IMR-90 (cell line): ENCODE data around the gene SCRN2. TPM values are rescaled to one million over a fixed set of nuclear protein-coding genes. Genes with fewer than 3 reads are reported as not detected.

Experiments
- ATAC-seq: fragments of 200-7000 bp; cut with Tn5 transposase; 2 replicates; pipeline ENCODE4 v1.9.1; 2020; ENCODE audit warnings: low read depth, mild to moderate bottlenecking, moderate library complexity
- BruUV-seq: library from RNA; stranded (reverse); fragments of 400-500 nt; replicated peaks from 2 replicates; lab custom pipeline; 2021; lab: Mats Ljungman, UMichigan
- CTCF ChIA-PET: fragments of 300-600 bp; formaldehyde crosslinking; extraction: SDS; loops from one replicate; lab custom pipeline; 2021; ENCODE audit warnings: antibody characterized with exemption; lab: Yijun Ruan, JAX
- POLR2A ChIA-PET: fragments of 300-600 bp; sonication (Branson Sonifier 250); formaldehyde crosslinking; loops from one replicate; lab custom pipeline; 2022; ENCODE audit warnings: antibody characterized with exemption; ENCODE audit not compliant: unreplicated experiment; lab: Charles Lee
- DNase-seq: peaks from one replicate; pipeline ENCODE4 v3.0.0; 2013
- H2AFZ ChIP-seq: replicated peaks from 2 replicates; pipeline ENCODE3; 2013; ENCODE audit warnings: low read length, mild to moderate bottlenecking; ENCODE audit not compliant: poor library complexity
- H2AK5ac ChIP-seq: 2 replicates; pipeline ENCODE4 v1.6.1; 2013; ENCODE audit warnings: low read depth, low read length, inconsistent platforms
- H2AK9ac ChIP-seq: replicated peaks from 2 replicates; pipeline ENCODE3; 2013; ENCODE audit warnings: mild to moderate bottlenecking, low read depth, low read length, moderate library complexity; ENCODE audit not compliant: poor library complexity
- H2BK120ac ChIP-seq: 2 replicates; pipeline ENCODE4 v1.6.1; 2013; ENCODE audit warnings: low read depth, low read length, inconsistent platforms
- H2BK15ac ChIP-seq: 3 replicates; pipeline ENCODE4 v1.6.1; 2013; ENCODE audit warnings: low read depth, low read length, inconsistent platforms
- H2BK20ac ChIP-seq: 2 replicates; pipeline ENCODE4 v1.6.1; 2013; ENCODE audit warnings: low read depth, mild to moderate bottlenecking, inconsistent platforms, low read length, moderate library complexity
- H2BK5ac ChIP-seq: 2 replicates; pipeline ENCODE4 v1.6.1; 2013; ENCODE audit warnings: mild to moderate bottlenecking, low read depth, low read length, inconsistent platforms; ENCODE audit not compliant: poor library complexity, severe bottlenecking
- H3K14ac ChIP-seq: replicated peaks from 2 replicates; pipeline ENCODE4 v1.6.1; 2013; ENCODE audit warnings: low read depth, low read length, inconsistent platforms
- H3K18ac ChIP-seq: 2 replicates; pipeline ENCODE4 v1.6.1; 2013; ENCODE audit warnings: low read depth, low read length, control low read depth
- H3K23ac ChIP-seq: 2 replicates; pipeline ENCODE4 v1.6.1; 2013; ENCODE audit warnings: low read depth, low read length, inconsistent platforms
- H3K27ac ChIP-seq: 2 replicates; pipeline ENCODE4 v1.5.1; 2013; ENCODE audit warnings: mild to moderate bottlenecking, control low read depth, low read length; ENCODE audit not compliant: insufficient read depth
- H3K27me3 ChIP-seq: 2 replicates; pipeline ENCODE4 v1.6.1; 2013; ENCODE audit warnings: low read length; ENCODE audit not compliant: control insufficient read depth, insufficient read depth
- H3K36me3 ChIP-seq: 2 replicates; pipeline ENCODE4 v1.6.1; 2013; ENCODE audit warnings: low read length, mixed read lengths; ENCODE audit not compliant: control insufficient read depth, insufficient read depth
- H3K4ac ChIP-seq: 2 replicates; pipeline ENCODE4 v1.6.1; 2013; ENCODE audit warnings: low read depth, low read length, inconsistent platforms
- H3K4me1 ChIP-seq: 2 replicates; pipeline ENCODE4 v1.6.1; 2013; ENCODE audit warnings: low read length, mixed read lengths; ENCODE audit not compliant: control insufficient read depth, insufficient read depth
- H3K4me2 ChIP-seq: 2 replicates; pipeline ENCODE4 v1.6.1; 2013; ENCODE audit warnings: low read depth, mild to moderate bottlenecking, control low read depth, low read length, moderate library complexity
- H3K4me3 ChIP-seq: 2 replicates; pipeline ENCODE4 v1.5.1; 2013; ENCODE audit warnings: low read depth, mild to moderate bottlenecking, control low read depth, low read length, moderate library complexity; ENCODE audit not compliant: insufficient read depth
- H3K56ac ChIP-seq: 2 replicates; pipeline ENCODE4 v1.6.1; 2013; ENCODE audit warnings: low read length, inconsistent platforms; ENCODE audit not compliant: insufficient read depth; ENCODE audit errors: extremely low read depth
- H3K79me1 ChIP-seq, 2 experiments: 2 replicates each; pipeline ENCODE4 v1.6.1; 2013; ENCODE audit warnings: low read length in 2 of 2, inconsistent platforms in 1 of 2, low read depth in 1 of 2
- H3K9ac ChIP-seq: 2 replicates; pipeline ENCODE4 v1.6.1; 2013; ENCODE audit warnings: low read depth, low read length, control low read depth
- H3K9me1 ChIP-seq: 2 replicates; pipeline ENCODE4 v1.6.1; 2013; ENCODE audit warnings: low read length, inconsistent platforms; ENCODE audit not compliant: insufficient read depth
- H3K9me3 ChIP-seq: 2 replicates; pipeline ENCODE4 v1.6.1; 2013; ENCODE audit warnings: low read length; ENCODE audit not compliant: control insufficient read depth, insufficient read depth
- H4K20me1 ChIP-seq: 2 replicates; pipeline ENCODE4 v1.6.1; 2013; ENCODE audit warnings: low read length, inconsistent platforms; ENCODE audit not compliant: insufficient read depth
- H4K5ac ChIP-seq: 2 replicates; pipeline ENCODE4 v1.6.1; 2013; ENCODE audit warnings: mild to moderate bottlenecking, low read depth, low read length, control low read depth
- H4K8ac ChIP-seq, 2 experiments: 2 replicates each; pipeline ENCODE4 v1.6.1; 2013; ENCODE audit warnings: low read depth in 2 of 2, low read length in 2 of 2, control low read depth in 1 of 2, inconsistent platforms in 1 of 2
- H4K91ac ChIP-seq: 2 replicates; pipeline ENCODE4 v1.6.1; 2013; ENCODE audit warnings: low read depth, low read length, inconsistent platforms; ENCODE audit not compliant: insufficient read depth
- BHLHE40 ChIP-seq: fragments of 150-350 bp; IDR thresholded peaks from 2 replicates; pipeline ENCODE4 v1.6.1; 2016; ENCODE audit warnings: mild to moderate bottlenecking, low read depth, low read length
- NFE2L2 ChIP-seq: fragments of 150-350 bp; IDR thresholded peaks from 2 replicates; pipeline ENCODE4 v1.6.1; 2016; ENCODE audit warnings: low read depth, mild to moderate bottlenecking, low read length
- WGBS, 2 experiments: methylation state at CpG; one replicate each; pipeline versions ENCODE4 v1.1.5 to v1.1.7; 2013; ENCODE audit warnings: missing lambda C conversion rate in 2 of 2; ENCODE audit not compliant: insufficient read length in 1 of 2; ENCODE audit errors: extremely low coverage in 2 of 2; 5-methylcytosine and 5-hydroxymethylcytosine counted together
- dilution Hi-C: fragments of 300-500 bp; cut with HindIII; formaldehyde crosslinking; loops from one replicate; pipeline ENCODE4 v1.14.3; 2018; ENCODE audit warnings: low sequenced_read_pairs; ENCODE audit not compliant: unreplicated experiment
- in situ Hi-C: fragments of 300-500 bp; cut with MboI; formaldehyde crosslinking; loops from 3 replicates; pipeline ENCODE4 v1.14.3; 2019; ENCODE audit warnings: low sequenced_read_pairs, inconsistent platforms, mixed read lengths
- intact Hi-C: fragments of 100-400 bp; cut with micrococcal nuclease; formaldehyde crosslinking; loops from 2 replicates; pipeline ENCODE4 v1.10.0; 2022
- polyA plus RNA-seq, 3 experiments: library from polyadenylated mRNA; depleted of rRNA; stranded (reverse); fragments of >200 nt; gene quantifications; 2 replicates each; pipeline ENCODE4 v1.2.3, GENCODE V29; 2012; ENCODE audit warnings: low replicate concordance in 1 of 3
- total RNA-seq: library from RNA; depleted of rRNA; stranded (reverse); fragments of >200 nt; gene quantifications from 2 replicates; pipeline ENCODE4 v1.2.3, GENCODE V29; 2012
- TF ChIP-seq, protein P1 (sequence below): fragments of 150-350 bp; IDR thresholded peaks from 2 replicates; pipeline ENCODE4 v1.6.1; 2016; ENCODE audit warnings: low read depth, mild to moderate bottlenecking, low read length, moderate library complexity, borderline replicate concordance
- TF ChIP-seq, protein P2 (sequence below): fragments of 150-350 bp; IDR thresholded peaks from 2 replicates; pipeline ENCODE4 v1.6.1; 2017; ENCODE audit warnings: mild to moderate bottlenecking, antibody characterized with exemption, low read length, low read depth

SCRN2 gene
- total and polyA plus RNA-seq, 2 of the 4 experiments (the other 2 are of a cell fraction), result 17.2 to 31.0 TPM

DNA sequence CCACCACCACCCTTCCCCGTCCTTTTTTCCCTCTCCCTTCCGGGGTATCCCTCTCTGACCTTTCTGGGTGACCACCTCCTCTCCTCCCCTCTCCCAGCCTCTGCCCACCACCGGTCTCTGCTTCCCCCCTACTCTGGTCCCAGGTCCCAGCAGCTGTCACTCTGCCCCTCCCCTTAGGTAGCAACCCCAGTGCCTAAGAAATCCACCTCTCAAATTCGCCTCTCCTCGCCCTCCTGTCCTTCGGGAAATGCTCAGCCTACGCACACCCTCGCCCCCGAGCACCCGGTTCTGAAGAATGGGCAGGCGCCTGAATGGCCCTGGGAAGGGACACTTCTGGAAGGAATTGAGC is 10.7 kb upstream of the SCRN2 start:
- no peak for ATAC-seq
- POLR2A ChIA-PET, result no interaction called here
- H3K4me3 ChIP-seq, result no peak overlapping the region
- no peak overlapping the region for H3K14ac ChIP-seq
- no peak overlapping the region for H2BK120ac ChIP-seq
- no peak overlapping the region for H2BK15ac ChIP-seq
- H3K4me2 ChIP-seq, result no peak overlapping the region
- H2BK20ac ChIP-seq, result no peak overlapping the region
- no peak overlapping the region for H2BK5ac ChIP-seq
- CTCF ChIA-PET, result no interaction called here
- no peak overlapping the region for H3K56ac ChIP-seq
- no peaks in the 10 kb centered on the region for H3K36me3 ChIP-seq
- no peak overlapping the region for H3K18ac ChIP-seq
- no peak overlapping the region for H3K9ac ChIP-seq
- H3K9me1 ChIP-seq, result no peaks in the 10 kb centered on the region
- no peak overlapping the region for H3K4ac ChIP-seq
- no TSS peak for BruUV-seq
- no peak for TF ChIP-seq BHLHE40
- TF ChIP-seq, protein P1, sequence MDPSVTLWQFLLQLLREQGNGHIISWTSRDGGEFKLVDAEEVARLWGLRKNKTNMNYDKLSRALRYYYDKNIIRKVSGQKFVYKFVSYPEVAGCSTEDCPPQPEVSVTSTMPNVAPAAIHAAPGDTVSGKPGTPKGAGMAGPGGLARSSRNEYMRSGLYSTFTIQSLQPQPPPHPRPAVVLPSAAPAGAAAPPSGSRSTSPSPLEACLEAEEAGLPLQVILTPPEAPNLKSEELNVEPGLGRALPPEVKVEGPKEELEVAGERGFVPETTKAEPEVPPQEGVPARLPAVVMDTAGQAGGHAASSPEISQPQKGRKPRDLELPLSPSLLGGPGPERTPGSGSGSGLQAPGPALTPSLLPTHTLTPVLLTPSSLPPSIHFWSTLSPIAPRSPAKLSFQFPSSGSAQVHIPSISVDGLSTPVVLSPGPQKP, result no peak
- no peak for TF ChIP-seq NFE2L2
- TF ChIP-seq, protein P2, sequence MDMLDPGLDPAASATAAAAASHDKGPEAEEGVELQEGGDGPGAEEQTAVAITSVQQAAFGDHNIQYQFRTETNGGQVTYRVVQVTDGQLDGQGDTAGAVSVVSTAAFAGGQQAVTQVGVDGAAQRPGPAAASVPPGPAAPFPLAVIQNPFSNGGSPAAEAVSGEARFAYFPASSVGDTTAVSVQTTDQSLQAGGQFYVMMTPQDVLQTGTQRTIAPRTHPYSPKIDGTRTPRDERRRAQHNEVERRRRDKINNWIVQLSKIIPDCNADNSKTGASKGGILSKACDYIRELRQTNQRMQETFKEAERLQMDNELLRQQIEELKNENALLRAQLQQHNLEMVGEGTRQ, result no peak
- H3K79me1 ChIP-seq, result no peaks in the 10 kb centered on the region
- H3K4me1 ChIP-seq, result no peaks in the 10 kb centered on the region
- no peak overlapping the region for H4K5ac ChIP-seq
- intact Hi-C loops, result no loop called here
- H3K27me3 ChIP-seq, result peaks cover 91% of the 10 kb centered on the region
- dilution Hi-C loops, result no loop called here
- H3K27ac ChIP-seq, result no peak overlapping the region
- H3K23ac ChIP-seq, result no peak overlapping the region
- H4K91ac ChIP-seq, result no peak overlapping the region
- in situ Hi-C loops, result no loop called here
- H4K8ac ChIP-seq, result no peak overlapping the region
- no peak overlapping the region for H2AFZ ChIP-seq
- H4K20me1 ChIP-seq, result no peaks in the 10 kb centered on the region
- H2AK5ac ChIP-seq, result no peak overlapping the region
- no peaks in the 10 kb centered on the region for H3K9me3 ChIP-seq
- H2AK9ac ChIP-seq, result no peak overlapping the region
- DNase-seq, result no peak
- WGBS, 2 experiments, result no CpG with 5 or more reads among the region's 11 CpGs
